ENCODE data around the gene TBC1D2.

DNA sequence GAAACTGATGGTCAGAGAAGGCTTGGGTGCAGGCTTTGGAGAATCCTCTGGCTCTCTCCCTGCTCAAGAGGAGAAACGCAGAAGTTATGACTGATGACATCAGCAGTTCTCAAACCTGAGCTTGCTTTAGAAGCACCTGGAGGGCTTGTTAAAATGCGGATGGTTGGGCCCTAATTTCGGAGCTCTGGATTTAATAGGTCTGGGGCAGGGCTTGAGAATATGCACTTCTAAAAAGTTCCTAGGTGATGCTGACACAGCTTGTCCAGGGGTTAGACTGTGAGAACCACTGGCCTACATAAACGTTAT lies 26.4 kb downstream of the TBC1D2 start:
- TF ChIP-seq, protein P1, sequence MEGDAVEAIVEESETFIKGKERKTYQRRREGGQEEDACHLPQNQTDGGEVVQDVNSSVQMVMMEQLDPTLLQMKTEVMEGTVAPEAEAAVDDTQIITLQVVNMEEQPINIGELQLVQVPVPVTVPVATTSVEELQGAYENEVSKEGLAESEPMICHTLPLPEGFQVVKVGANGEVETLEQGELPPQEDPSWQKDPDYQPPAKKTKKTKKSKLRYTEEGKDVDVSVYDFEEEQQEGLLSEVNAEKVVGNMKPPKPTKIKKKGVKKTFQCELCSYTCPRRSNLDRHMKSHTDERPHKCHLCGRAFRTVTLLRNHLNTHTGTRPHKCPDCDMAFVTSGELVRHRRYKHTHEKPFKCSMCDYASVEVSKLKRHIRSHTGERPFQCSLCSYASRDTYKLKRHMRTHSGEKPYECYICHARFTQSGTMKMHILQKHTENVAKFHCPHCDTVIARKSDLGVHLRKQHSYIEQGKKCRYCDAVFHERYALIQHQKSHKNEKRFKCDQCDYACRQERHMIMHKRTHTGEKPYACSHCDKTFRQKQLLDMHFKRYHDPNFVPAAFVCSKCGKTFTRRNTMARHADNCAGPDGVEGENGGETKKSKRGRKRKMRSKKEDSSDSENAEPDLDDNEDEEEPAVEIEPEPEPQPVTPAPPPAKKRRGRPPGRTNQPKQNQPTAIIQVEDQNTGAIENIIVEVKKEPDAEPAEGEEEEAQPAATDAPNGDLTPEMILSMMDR (IDR thresholded peaks at IDR 0.05): no peak
- no peak for TF ChIP-seq EP300 (IDR thresholded peaks at IDR 0.05)
